GM12891 (cell line): ENCODE measurements around the gene PEX14.

Experiments used
- PAX5 ChIP-seq: IDR thresholded peaks from 2 replicates; pipeline ENCODE4 v1.6.1; 2011; ENCODE audit warnings: low read length, moderate library complexity, mild to moderate bottlenecking; ENCODE audit not compliant: insufficient read depth, severe bottlenecking
- POLR2A ChIP-seq: IDR thresholded peaks from 2 replicates; pipeline ENCODE4 v1.6.1; 2011; ENCODE audit warnings: low read depth, low read length, control low read depth
- POLR2AphosphoS5 ChIP-seq: IDR thresholded peaks from 2 replicates; pipeline ENCODE4 v1.6.1; 2011; ENCODE audit warnings: low read depth, low read length, control low read depth
- SPI1 ChIP-seq: IDR thresholded peaks from 2 replicates; pipeline ENCODE4 v1.6.1; 2011; ENCODE audit warnings: low read depth, low read length, control low read depth
- TAF1 ChIP-seq: IDR thresholded peaks from 2 replicates; pipeline ENCODE4 v1.6.1; 2011; ENCODE audit warnings: low read depth, low read length, control low read depth

- TF ChIP-seq POLR2AphosphoS5 (no peak), POLR2A (no peak), TAF1 (no peak), PAX5 (no peak), SPI1 (no peak)
Measured at GRCh38 chr1:10651793-10652192, 177.0 kb downstream of the PEX14 start.
